Progenitor cell of endocrine pancreas (in vitro differentiated cells): ENCODE measurements around the gene AP1S1. TPM values are rescaled to one million over a fixed set of nuclear protein-coding genes. Genes with fewer than 3 reads are reported as not detected.
"Not testable (repeated sequence)": the region's sequence is repeated elsewhere in the genome, so short reads cannot be mapped to it uniquely, and the experiment has no call there.

Experiments used
- DNase-seq: peaks from one replicate; pipeline ENCODE4 v3.0.0; 2021; ENCODE audit warnings: low spot score; ENCODE audit not compliant: unreplicated experiment
- H3K27ac Mint-ChIP-seq: 2 replicates; pipeline ENCODE4 v1.8.0; 2021; ENCODE audit warnings: mild to moderate bottlenecking, moderate library complexity, mixed read lengths
- H3K27me3 Mint-ChIP-seq: 2 replicates; pipeline ENCODE4 v1.8.0; 2021; ENCODE audit warnings: mixed read lengths
- H3K36me3 Mint-ChIP-seq: 2 replicates; pipeline ENCODE4 v1.8.0; 2022; ENCODE audit warnings: mixed read lengths; ENCODE audit not compliant: insufficient read depth
- H3K4me1 Mint-ChIP-seq: 2 replicates; pipeline ENCODE4 v1.8.0; 2021; ENCODE audit warnings: low read depth, mixed read lengths
- H3K4me3 Mint-ChIP-seq: 2 replicates; pipeline ENCODE4 v1.8.0; 2021; ENCODE audit warnings: low read depth, mild to moderate bottlenecking, moderate library complexity, mixed read lengths
- H3K9me3 Mint-ChIP-seq: 2 replicates; pipeline ENCODE4 v1.8.0; 2021; ENCODE audit warnings: low read depth, mixed read lengths
- CTCF ChIP-seq: fragments of 200-600 bp; sonication (generic); IDR thresholded peaks from one replicate; pipeline ENCODE4 v1.5.0; 2021; ENCODE audit warnings: antibody characterized with exemption, mild to moderate bottlenecking; ENCODE audit not compliant: unreplicated experiment
- total RNA-seq: library from RNA; stranded (reverse); gene quantifications from 2 replicates; pipeline ENCODE4 v1.2.1, GENCODE V29; 2021

Gene AP1S1
- total RNA-seq, 1 donor from 2014 or later = 61.3 TPM

GRCh38 chr7:101128040-101128834 is 26.0 kb upstream of the AP1S1 start:
- no peak overlapping the region for H3K4me3 Mint-ChIP-seq
- H3K36me3 Mint-ChIP-seq = no peaks in the 10 kb centered on the region
- H3K9me3 Mint-ChIP-seq = no peaks in the 10 kb centered on the region
- H3K4me1 Mint-ChIP-seq = peaks cover 17% of the 10 kb centered on the region
- H3K27ac Mint-ChIP-seq = no peak overlapping the region
- H3K27me3 Mint-ChIP-seq = peaks cover 35% of the 10 kb centered on the region
- TF ChIP-seq CTCF = no peak
- DNase-seq = no peak

GRCh38 chr7:101129603-101130117 is 24.6 kb upstream of the AP1S1 start:
- H3K36me3 Mint-ChIP-seq = no peaks in the 10 kb centered on the region
- DNase-seq = no peak
- no peaks in the 10 kb centered on the region for H3K9me3 Mint-ChIP-seq
- no peak overlapping the region for H3K4me3 Mint-ChIP-seq
- H3K4me1 Mint-ChIP-seq = peaks cover 15% of the 10 kb centered on the region
- H3K27ac Mint-ChIP-seq = no peak overlapping the region
- no peak for TF ChIP-seq CTCF
- H3K27me3 Mint-ChIP-seq = peaks cover 49% of the 10 kb centered on the region

GRCh38 chr7:101132626-101133600 is 21.4 kb upstream of the AP1S1 start:
- H3K27me3 Mint-ChIP-seq = peaks cover 47% of the 10 kb centered on the region

GRCh38 chr7:101133621-101134398 is 20.5 kb upstream of the AP1S1 start:
- Mint-ChIP-seq H3K27me3 (peaks cover 42% of the 10 kb centered on the region), H3K27ac (no peak overlapping the region), H3K36me3 (no peaks in the 10 kb centered on the region), H3K9me3 (no peaks in the 10 kb centered on the region), H3K4me3 (no peak overlapping the region), H3K4me1 (no peaks in the 10 kb centered on the region)
- no peak for DNase-seq
- no peak for TF ChIP-seq CTCF

More at GRCh38 chr7:101132626-101133600, 21.4 kb upstream of the AP1S1 start:
- not testable (repeated sequence) for H3K4me3 Mint-ChIP-seq, H3K27ac Mint-ChIP-seq, H3K36me3 Mint-ChIP-seq, DNase-seq, H3K4me1 Mint-ChIP-seq, H3K9me3 Mint-ChIP-seq

- no peaks in the 10 kb centered on the region for H3K4me1 Mint-ChIP-seq
- H3K27me3 Mint-ChIP-seq = peaks cover 42% of the 10 kb centered on the region
- no peak for TF ChIP-seq CTCF
- no peak overlapping the region for H3K4me3 Mint-ChIP-seq
- no peak for DNase-seq
- no peaks in the 10 kb centered on the region for H3K9me3 Mint-ChIP-seq
- no peak overlapping the region for H3K27ac Mint-ChIP-seq
- H3K36me3 Mint-ChIP-seq = no peaks in the 10 kb centered on the region
Observed at GRCh38 chr7:101134399-101134980, 19.8 kb upstream of the AP1S1 start.
